PC-3 (cell line): ENCODE results near the gene UCHL1. TPM values are rescaled to one million over a fixed set of nuclear protein-coding genes. Genes with fewer than 3 reads are reported as not detected.

ENCODE experiments used
- ATAC-seq: fragments of 200-7000 bp; cut with Tn5 transposase; 2 replicates; pipeline ENCODE4 v1.9.1; 2020; ENCODE audit warnings: mild to moderate bottlenecking, moderate library complexity
- BruUV-seq: library from RNA; stranded (reverse); fragments of 400-500 nt; replicated peaks from 2 replicates; lab custom pipeline; 2021; lab: Mats Ljungman, UMichigan
- CTCF ChIA-PET: fragments of 300-600 bp; sonication (Branson Sonifier 250); formaldehyde crosslinking; loops from one replicate; lab custom pipeline; 2022; ENCODE audit warnings: antibody characterized with exemption; lab: Charles Lee
- POLR2A ChIA-PET: fragments of 300-600 bp; sonication (Branson Sonifier 250); formaldehyde crosslinking; loops from one replicate; lab custom pipeline; 2022; ENCODE audit warnings: antibody characterized with exemption; ENCODE audit not compliant: unreplicated experiment; lab: Charles Lee
- DNase-seq: peaks from one replicate; pipeline ENCODE4 v3.0.0-alpha.2; 2015
- H2AFZ ChIP-seq: fragments of 300-600 bp; sonication (generic); 2 replicates; pipeline ENCODE4 v1.6.0; 2016; ENCODE audit warnings: antibody characterized with exemption, low read length
- H3F3A ChIP-seq: fragments of 300-600 bp; sonication (generic); one replicate; pipeline ENCODE4 v1.6.0; 2017; ENCODE audit warnings: antibody characterized with exemption, low read length, control low read depth, mild to moderate bottlenecking; ENCODE audit not compliant: unreplicated experiment
- H3K27ac ChIP-seq: fragments of 300-600 bp; sonication (generic); 2 replicates; pipeline ENCODE4 v1.5.1; 2016; ENCODE audit warnings: mild to moderate bottlenecking, low read length
- H3K27me3 ChIP-seq: fragments of 300-600 bp; sonication (generic); 2 replicates; pipeline ENCODE4 v1.6.1; 2016; ENCODE audit warnings: low read length, mixed read lengths
- H3K36me3 ChIP-seq: fragments of 300-600 bp; sonication (generic); 2 replicates; pipeline ENCODE4 v1.6.1; 2016; ENCODE audit warnings: low read depth, mixed run types, low read length, mixed read lengths
- H3K4me1 ChIP-seq: fragments of 300-600 bp; sonication (generic); 2 replicates; pipeline ENCODE4 v1.5.1; 2016; ENCODE audit warnings: low read length; ENCODE audit not compliant: insufficient read depth
- H3K4me2 ChIP-seq: fragments of 300-600 bp; sonication (generic); 2 replicates; pipeline ENCODE4 v1.6.0; 2016; ENCODE audit warnings: low read length
- H3K4me3 ChIP-seq: fragments of 300-600 bp; sonication (generic); 2 replicates; pipeline ENCODE4 v1.5.1; 2016; ENCODE audit warnings: mild to moderate bottlenecking, low read length, mixed read lengths
- H3K79me2 ChIP-seq: fragments of 300-600 bp; sonication (generic); 2 replicates; pipeline ENCODE4 v1.6.1; 2017; ENCODE audit warnings: low read length, mixed read lengths
- H3K9ac ChIP-seq: fragments of 300-600 bp; sonication (generic); 2 replicates; pipeline ENCODE4 v1.6.0; 2016; ENCODE audit warnings: mild to moderate bottlenecking, low read length
- H3K9me2 ChIP-seq: fragments of 300-600 bp; sonication (generic); replicated peaks from 2 replicates; pipeline ENCODE4 v1.6.1; 2016; ENCODE audit warnings: mixed run types, low read length, mixed read lengths
- H3K9me3 ChIP-seq: fragments of 300-600 bp; sonication (generic); 2 replicates; pipeline ENCODE4 v1.6.1; 2016; ENCODE audit warnings: low read length, mixed read lengths
- H4K20me1 ChIP-seq: fragments of 300-600 bp; sonication (generic); 2 replicates; pipeline ENCODE4 v1.6.1; 2016; ENCODE audit warnings: low read length, mixed read lengths
- CTCF ChIP-seq: fragments of 300-600 bp; sonication (generic); conservative IDR thresholded peaks from 2 replicates; pipeline ENCODE4 v1.5.1; 2017; ENCODE audit warnings: antibody characterized with exemption, low read depth, mild to moderate bottlenecking, low read length
- EZH2 ChIP-seq: fragments of 300-600 bp; sonication (generic); IDR thresholded peaks from one replicate; pipeline ENCODE4 v1.6.1; 2017; ENCODE audit warnings: antibody characterized with exemption, mild to moderate bottlenecking, low read length; ENCODE audit not compliant: unreplicated experiment
- EZH2phosphoT487 ChIP-seq: fragments of 300-600 bp; sonication (generic); IDR thresholded peaks from 2 replicates; pipeline ENCODE4 v1.6.1; 2018; ENCODE audit warnings: mild to moderate bottlenecking, antibody characterized with exemption, low read length, borderline replicate concordance
- intact Hi-C: fragments of 100-400 bp; cut with micrococcal nuclease; formaldehyde crosslinking; loops from 2 replicates; pipeline ENCODE4 v1.9.0; 2023
- total RNA-seq: library from RNA; depleted of rRNA; stranded (reverse); fragments of >200 nt; gene quantifications from 2 replicates; pipeline ENCODE4 v1.2.3, GENCODE V29; 2014

The UCHL1 gene
- total RNA-seq, 1 experiment from 2014 or later: 1.8 TPM

- no peak overlapping the region for H3K27ac ChIP-seq
- H3K4me3 ChIP-seq: no peak overlapping the region
- BruUV-seq: no TSS peak
- H3K4me1 ChIP-seq: no peaks in the 10 kb centered on the region
- ChIA-PET CTCF (no interaction called here), POLR2A (no interaction called here)
- intact Hi-C loops: no loop called here
- H3K4me2 ChIP-seq: no peak overlapping the region
- TF ChIP-seq EZH2phosphoT487: no peak
- TF ChIP-seq CTCF: no peak
- no peak for TF ChIP-seq EZH2
- ATAC-seq: no peak
- H3K79me2 ChIP-seq: no peaks in the 10 kb centered on the region
- H3F3A ChIP-seq: no peaks in the 10 kb centered on the region
- no peaks in the 10 kb centered on the region for H3K36me3 ChIP-seq
- H4K20me1 ChIP-seq: no peaks in the 10 kb centered on the region
- H3K9me2 ChIP-seq: no peaks in the 10 kb centered on the region
- no peaks in the 10 kb centered on the region for H3K9me3 ChIP-seq
- no peaks in the 10 kb centered on the region for H3K27me3 ChIP-seq
- no peak overlapping the region for H2AFZ ChIP-seq
- DNase-seq: no peak
- H3K9ac ChIP-seq: no peak overlapping the region
These were observed 47.5 kb downstream of the UCHL1 start for GRCh38 chr4:41304221-41304620.

- H3K27ac ChIP-seq: no peak overlapping the region
- TF ChIP-seq CTCF (no peak), EZH2phosphoT487 (no peak), EZH2 (no peak)
- no TSS peak for BruUV-seq
- no peak overlapping the region for H3K4me3 ChIP-seq
- H2AFZ ChIP-seq: no peak overlapping the region
- no peaks in the 10 kb centered on the region for H4K20me1 ChIP-seq
- ChIA-PET CTCF (interaction anchor here (0.7 kb wide), 1 partner anchor 356 kb away, joined by 3 read pairs; no protein-coding TSS in a partner anchor), POLR2A (interaction anchor here (0.6 kb wide), 1 partner anchor 13 kb away, joined by 14 read pairs; no protein-coding TSS in a partner anchor)
- no peaks in the 10 kb centered on the region for H3F3A ChIP-seq
- no peaks in the 10 kb centered on the region for H3K27me3 ChIP-seq
- H3K9me2 ChIP-seq: no peaks in the 10 kb centered on the region
- intact Hi-C loops: no loop called here
- no peaks in the 10 kb centered on the region for H3K79me2 ChIP-seq
- no peak overlapping the region for H3K9ac ChIP-seq
- ATAC-seq: no peak
- H3K4me2 ChIP-seq: no peak overlapping the region
- no peaks in the 10 kb centered on the region for H3K4me1 ChIP-seq
- no peaks in the 10 kb centered on the region for H3K9me3 ChIP-seq
- DNase-seq: no peak
- H3K36me3 ChIP-seq: no peaks in the 10 kb centered on the region
These were observed 48.7 kb downstream of the UCHL1 start for GRCh38 chr4:41305476-41305875.

GRCh38 chr4:41307638-41308037, 50.9 kb downstream of the UCHL1 start:
- H3K4me1 ChIP-seq: no peaks in the 10 kb centered on the region
- intact Hi-C loops: no loop called here
- H3K27me3 ChIP-seq: no peaks in the 10 kb centered on the region
- H3K9ac ChIP-seq: no peak overlapping the region
- H3K4me3 ChIP-seq: no peak overlapping the region
- CTCF ChIA-PET: no interaction called here
- no peaks in the 10 kb centered on the region for H3K9me2 ChIP-seq
- no TSS peak for BruUV-seq
- ATAC-seq (no peak), DNase-seq (no peak)
- H3K4me2 ChIP-seq: no peak overlapping the region
- no peaks in the 10 kb centered on the region for H3F3A ChIP-seq
- TF ChIP-seq EZH2 (no peak), CTCF (no peak), EZH2phosphoT487 (no peak)
- H3K9me3 ChIP-seq: no peaks in the 10 kb centered on the region
- H4K20me1 ChIP-seq: no peaks in the 10 kb centered on the region
- 0 out of 2 replicates have a peak overlapping the region, but pooled peaks have one; percentile 30 for H2AFZ ChIP-seq
- no peaks in the 10 kb centered on the region for H3K79me2 ChIP-seq
- no peaks in the 10 kb centered on the region for H3K36me3 ChIP-seq
- POLR2A ChIA-PET: no interaction called here
- H3K27ac ChIP-seq: no peak overlapping the region
